GM12878 (cell line): ENCODE data around the gene PADI4. TPM values are rescaled to one million over a fixed set of nuclear protein-coding genes. Genes with fewer than 3 reads are reported as not detected.

Source experiments
- ATAC-seq: fragments of 200-7000 bp; cut with Tn5 transposase; 3 replicates; pipeline ENCODE4 v1.9.1; 2020; ENCODE audit warnings: mild to moderate bottlenecking, moderate library complexity
- BruUV-seq: library from RNA; stranded (reverse); fragments of 400-500 nt; replicated peaks from 2 replicates; lab custom pipeline; 2021; lab: Mats Ljungman, UMichigan
- CTCF ChIA-PET: fragments of 300-600 bp; sonication (Branson Sonifier 250); formaldehyde crosslinking; extraction: SDS; loops from one replicate; lab custom pipeline; 2021; ENCODE audit warnings: inconsistent platforms; lab: Yijun Ruan, JAX
- POLR2A ChIA-PET: fragments of 350-600 bp; formaldehyde crosslinking; extraction: SDS; loops from one replicate; lab custom pipeline; 2021; ENCODE audit warnings: inconsistent platforms; lab: Charles Lee
- RAD21 ChIA-PET: fragments of 300-600 bp; sonication (Branson Sonifier 250); formaldehyde crosslinking; loops from one replicate; lab custom pipeline; 2023; ENCODE audit warnings: antibody characterized with exemption; ENCODE audit not compliant: unreplicated experiment; lab: Charles Lee
- SMC1A ChIA-PET: fragments of 300-600 bp; sonication (Branson Sonifier 250); formaldehyde crosslinking; loops from one replicate; lab custom pipeline; 2023; ENCODE audit not compliant: unreplicated experiment, uncharacterized antibody; lab: Charles Lee
- DNase-seq: peaks from one replicate; pipeline ENCODE4 v3.0.0-alpha.2; 2011; ENCODE audit warnings: low read depth, low spot score
- FAIRE-seq: peaks from 3 replicates; lab custom pipeline; 2011; peaks lifted over from hg19 to GRCh38; lab: Jason Lieb, UNC
- H2AFZ ChIP-seq: 2 replicates; pipeline ENCODE4 v1.6.0; 2011; ENCODE audit warnings: low read depth, low read length, control low read depth; ENCODE audit not compliant: control insufficient read depth
- H3K27ac ChIP-seq: 2 replicates; pipeline ENCODE4 v1.5.1; 2011; ENCODE audit warnings: control low read depth; ENCODE audit not compliant: control insufficient read depth, insufficient read depth
- H3K27me3 ChIP-seq, 2 experiments: replicated peaks in 1 of 2; 2 replicates each; pipeline versions ENCODE4 v1.6.0 to v1.6.1; 2011; ENCODE audit warnings: low read length in 1 of 2; ENCODE audit not compliant: control insufficient read depth in 2 of 2, insufficient read depth in 2 of 2
- H3K36me3 ChIP-seq, 2 experiments: 2 replicates each; pipeline ENCODE4 v1.5.1; 2011; ENCODE audit warnings: low read length in 1 of 2; ENCODE audit not compliant: control insufficient read depth in 2 of 2, insufficient read depth in 2 of 2
- H3K4me1 ChIP-seq: 2 replicates; pipeline ENCODE4 v1.6.1; 2011; ENCODE audit warnings: mild to moderate bottlenecking, low read length, moderate library complexity, mixed read lengths; ENCODE audit not compliant: control insufficient read depth, insufficient read depth
- H3K4me2 ChIP-seq: 2 replicates; pipeline ENCODE4 v1.6.0; 2011; ENCODE audit warnings: control low read depth; ENCODE audit not compliant: control insufficient read depth, insufficient read depth
- H3K4me3 ChIP-seq: fragments of 200-600 bp; sonication (generic); 2 replicates; pipeline ENCODE4 v1.5.1; 2016
- H3K79me2 ChIP-seq: 2 replicates; pipeline ENCODE4 v1.6.0; 2011; ENCODE audit warnings: low read length; ENCODE audit not compliant: control insufficient read depth, insufficient read depth
- H3K9ac ChIP-seq: 2 replicates; pipeline ENCODE4 v1.8.0; 2011; ENCODE audit warnings: low read length, control low read depth, mixed read lengths; ENCODE audit not compliant: control insufficient read depth, insufficient read depth
- H3K9me3 ChIP-seq: replicated peaks from 3 replicates; pipeline ENCODE4 v1.5.1; 2011; ENCODE audit warnings: mild to moderate bottlenecking, low read length; ENCODE audit not compliant: control insufficient read depth, insufficient read depth
- H4K20me1 ChIP-seq: 2 replicates; pipeline ENCODE4 v1.6.0; 2011; ENCODE audit not compliant: control insufficient read depth, insufficient read depth
- E2F4 ChIP-seq: IDR thresholded peaks from 2 replicates; pipeline ENCODE4 v1.6.1; 2012; ENCODE audit warnings: low read depth, low read length, improper control_type of control experiment
- EZH2 ChIP-seq: IDR thresholded peaks from 2 replicates; pipeline ENCODE4 v1.6.1; 2012; ENCODE audit warnings: low read depth, mild to moderate bottlenecking, control low read depth, inconsistent platforms, low read length, borderline replicate concordance; ENCODE audit not compliant: control insufficient read depth
- FOXM1 ChIP-seq: IDR thresholded peaks from 2 replicates; pipeline ENCODE4 v1.6.1; 2012; ENCODE audit warnings: low read depth, mild to moderate bottlenecking, inconsistent platforms, low read length, moderate library complexity
- NR2C2 ChIP-seq: IDR thresholded peaks from 2 replicates; pipeline ENCODE4 v1.6.1; 2011; ENCODE audit warnings: borderline replicate concordance, low read depth; ENCODE audit not compliant: control insufficient read depth, insufficient read length
- RELB ChIP-seq: fragments of 450-650 bp; IDR thresholded peaks from 2 replicates; pipeline ENCODE4 v1.6.1; 2017; ENCODE audit warnings: low read depth, mild to moderate bottlenecking, moderate library complexity
- SIX5 ChIP-seq: IDR thresholded peaks from 2 replicates; pipeline ENCODE4 v1.6.1; 2011; ENCODE audit warnings: mild to moderate bottlenecking, low read depth, low read length, moderate library complexity; ENCODE audit not compliant: severe bottlenecking
- SREBF1 ChIP-seq: IDR thresholded peaks from 2 replicates; pipeline ENCODE4 v1.6.1; 2012; ENCODE audit warnings: mild to moderate bottlenecking, low read length
- SREBF2 ChIP-seq: IDR thresholded peaks from 2 replicates; pipeline ENCODE4 v1.6.1; 2012; ENCODE audit warnings: mild to moderate bottlenecking, low read length
- TARDBP ChIP-seq: IDR thresholded peaks from 2 replicates; pipeline ENCODE4 v1.6.1; 2016; ENCODE audit warnings: borderline replicate concordance
- TCF12 ChIP-seq: IDR thresholded peaks from 2 replicates; pipeline ENCODE4 v1.6.1; 2011; ENCODE audit warnings: low read depth, mild to moderate bottlenecking, low read length
- ZBTB4 ChIP-seq: fragments of 450-650 bp; formaldehyde crosslinking; IDR thresholded peaks from 2 replicates; pipeline ENCODE4 v1.4.0; 2022; ENCODE audit warnings: mild to moderate bottlenecking, moderate library complexity
- WGBS: methylation state at CpG from one replicate; pipeline ENCODE4 v1.1.6; 2016; ENCODE audit warnings: low lambda C conversion rate; ENCODE audit not compliant: insufficient replicate concordance, insufficient coverage; ENCODE audit errors: missing lambda C conversion rate; 5-methylcytosine and 5-hydroxymethylcytosine counted together
- in situ Hi-C: fragments of 300-500 bp; cut with MboI; formaldehyde crosslinking; loops from 9 replicates; pipeline ENCODE4 v1.14.3; 2018; ENCODE audit warnings: mixed read lengths
- intact Hi-C: fragments of 100-400 bp; cut with micrococcal nuclease; formaldehyde crosslinking; loops from one replicate; pipeline ENCODE4 v1.14.2; 2022; ENCODE audit not compliant: unreplicated experiment
- polyA plus RNA-seq, 11 experiments: library from polyadenylated mRNA; depleted of rRNA in 4 of 11; unstranded in 6 of 11; stranded (reverse) in 5 of 11; fragments of >200 nt; fragmentation: Nextera tagmentation in 4 of 11; fragmentation: Illumina TruSeq in 1 of 11; extraction: Ambion mirVana in 4 of 11; extraction: Trizol in 1 of 11; gene quantifications; 1 replicate in 1 of 11; 2 replicates in 10 of 11; pipeline versions ENCODE4 v1.2.1 to v1.2.3, GENCODE V29; 2011 to 2016; ENCODE audit warnings: inconsistent platforms in 2 of 11, missing spikeins in 2 of 11, low read depth in 1 of 11
- total RNA-seq, 4 experiments: library from RNA; depleted of rRNA in 3 of 4; stranded (reverse); fragments of >200 nt in 3 of 4; fragmentation: Illumina TruSeq in 1 of 4; extraction: Trizol in 1 of 4; gene quantifications; 2 replicates each; pipeline versions ENCODE4 v1.2.1 to v1.2.3, GENCODE V29; 2013 to 2021
- TF ChIP-seq, protein P1 (sequence below): IDR thresholded peaks from 2 replicates; pipeline ENCODE4 v1.6.1; 2012; ENCODE audit warnings: low read length, inconsistent platforms

PADI4 gene
- total and polyA plus RNA-seq, 10 of the 15 experiments (the other 5 are each of a cell fraction or from before 2014, with no cell fraction given) = 0.08 to 0.47 (median 0.15) TPM; not detected in 3

DNA sequence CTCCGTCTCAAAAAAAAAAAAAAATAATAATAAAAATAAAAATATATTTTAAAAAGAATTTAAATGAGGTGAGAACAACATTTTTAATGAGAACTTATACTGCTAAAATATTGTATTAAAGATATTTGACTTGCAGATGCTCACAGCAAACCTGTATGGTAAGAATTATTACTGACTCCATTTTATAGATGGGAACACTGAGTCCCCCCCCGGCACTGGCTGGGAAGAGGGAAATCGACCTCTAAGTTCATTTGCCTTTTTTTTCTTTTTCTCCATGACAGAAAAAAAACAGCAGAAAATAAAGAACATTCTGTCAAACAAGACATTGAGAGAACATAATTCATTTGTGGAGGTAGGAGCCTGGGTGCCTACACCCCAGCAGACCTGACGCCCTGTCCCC is 50.6 kb downstream of the PADI4 start:
- no peak overlapping the region for H3K4me2 ChIP-seq
- in situ Hi-C loops (no loop called here), intact Hi-C loops (no loop called here)
- H3K36me3 ChIP-seq = no peaks in the 10 kb centered on the region
- ATAC-seq (no peak), DNase-seq (no peak), FAIRE-seq (no peak)
- WGBS = 59% methylated on average over 3 of the region's 4 CpGs
- no TSS peak for BruUV-seq
- no peaks in the 10 kb centered on the region for H3K9me3 ChIP-seq
- no peaks in the 10 kb centered on the region for H3K4me1 ChIP-seq
- H2AFZ ChIP-seq = no peak overlapping the region
- POLR2A ChIA-PET = no interaction called here
- no peak overlapping the region for H3K27ac ChIP-seq
- H4K20me1 ChIP-seq = no peaks in the 10 kb centered on the region
- RAD21 ChIA-PET = no interaction called here
- TF ChIP-seq, protein P1, sequence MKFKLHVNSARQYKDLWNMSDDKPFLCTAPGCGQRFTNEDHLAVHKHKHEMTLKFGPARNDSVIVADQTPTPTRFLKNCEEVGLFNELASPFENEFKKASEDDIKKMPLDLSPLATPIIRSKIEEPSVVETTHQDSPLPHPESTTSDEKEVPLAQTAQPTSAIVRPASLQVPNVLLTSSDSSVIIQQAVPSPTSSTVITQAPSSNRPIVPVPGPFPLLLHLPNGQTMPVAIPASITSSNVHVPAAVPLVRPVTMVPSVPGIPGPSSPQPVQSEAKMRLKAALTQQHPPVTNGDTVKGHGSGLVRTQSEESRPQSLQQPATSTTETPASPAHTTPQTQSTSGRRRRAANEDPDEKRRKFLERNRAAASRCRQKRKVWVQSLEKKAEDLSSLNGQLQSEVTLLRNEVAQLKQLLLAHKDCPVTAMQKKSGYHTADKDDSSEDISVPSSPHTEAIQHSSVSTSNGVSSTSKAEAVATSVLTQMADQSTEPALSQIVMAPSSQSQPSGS = no peak
- TF ChIP-seq NR2C2 (no peak), TARDBP (no peak), TCF12 (no peak), RELB (no peak), E2F4 (no peak), EZH2 (no peak), FOXM1 (no peak), ZBTB4 (CRISPR knock-in tag) (no peak), SREBF2 (no peak), SIX5 (no peak), SREBF1 (no peak)
- no peaks in the 10 kb centered on the region; a peak in 1 of 4 replicates for H3K27me3 ChIP-seq
- H3K9ac ChIP-seq = no peak overlapping the region
- CTCF ChIA-PET = interaction anchor here (0.6 kb wide), 1 partner anchor 635 kb away, joined by 3 read pairs; no protein-coding TSS in a partner anchor
- H3K4me3 ChIP-seq = no peak overlapping the region
- H3K79me2 ChIP-seq = no peaks in the 10 kb centered on the region
- SMC1A ChIA-PET = no interaction called here
